Breast epithelium (tissue), 3 donors: ENCODE results near the gene CDK6.

Experiments
- CTCF ChIP-seq, 3 donors: fragments of 450-650 bp; IDR thresholded peaks; one replicate each; pipeline ENCODE4 v1.5.1; 2016 to 2017; ENCODE audit warnings: antibody characterized with exemption in 3 of 3, mild to moderate bottlenecking in 3 of 3, moderate library complexity in 3 of 3
- POLR2A ChIP-seq: fragments of 450-650 bp; IDR thresholded peaks from one replicate; pipeline ENCODE4 v1.6.1; 2016; ENCODE audit warnings: antibody characterized with exemption, mild to moderate bottlenecking, moderate library complexity

DNA sequence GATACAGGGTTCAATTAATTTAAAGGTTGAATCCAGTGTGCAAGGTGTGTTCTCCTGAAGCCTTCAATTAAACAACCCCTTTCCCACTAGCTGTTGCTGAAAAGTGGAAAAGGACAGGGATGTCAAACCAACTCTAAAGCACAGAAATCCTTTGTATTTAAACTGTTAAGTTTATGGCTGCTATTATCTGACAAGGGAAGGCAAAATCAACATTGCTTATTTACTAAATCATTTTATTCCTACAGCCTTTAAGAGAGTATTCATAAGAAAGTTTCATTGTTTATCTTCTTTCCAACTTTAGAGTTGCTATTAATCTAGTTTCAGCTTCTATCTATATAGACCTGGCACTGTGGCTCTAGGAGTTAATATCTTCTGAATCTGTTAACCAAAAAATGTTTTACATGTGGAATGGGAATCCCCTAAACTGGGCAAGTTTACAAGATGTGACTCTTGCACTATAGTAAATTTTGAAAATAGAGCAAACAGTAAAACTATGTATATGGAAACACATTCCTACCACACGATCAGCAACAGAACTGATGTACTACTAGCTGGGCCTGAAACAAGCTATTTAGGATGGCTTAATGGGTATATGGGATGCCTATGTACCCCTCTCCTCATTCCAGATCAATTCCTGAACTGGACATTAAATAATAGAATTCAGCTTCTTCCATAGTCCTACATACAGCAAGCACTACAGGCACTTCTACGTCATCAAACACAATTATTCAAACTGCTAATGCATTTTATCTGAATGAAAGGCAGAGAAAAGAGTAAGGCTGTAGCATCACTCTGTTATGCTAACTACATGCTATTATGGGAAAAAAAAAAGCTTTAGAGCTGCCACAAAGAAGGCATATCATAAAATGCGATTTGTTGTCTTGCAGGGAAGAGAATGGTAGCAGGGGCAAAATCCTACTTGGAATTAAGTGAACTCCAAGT, 52.8 kb downstream of the CDK6 start:
- TF ChIP-seq CTCF (IDR thresholded peaks at IDR 0.05) (no peak), POLR2A (no peak)
